ENCODE results near the gene TFRC. TPM values are rescaled to one million over a fixed set of nuclear protein-coding genes. Genes with fewer than 3 reads are reported as not detected.

The TFRC gene
- total and polyA plus RNA-seq, 7 donors = 36.2 to 208 (median 64.9) TPM

GRCh38 chr3:196097373-196098154 is 15.7 kb upstream of the TFRC start:
- ATAC-seq (no peak), DNase-seq (no peak)
- 71 to 76% (median 73%) methylated on average over 5 of the region's 5 CpGs for WGBS, 3 donors
- H3K4me3 ChIP-seq = no peak overlapping the region
- H3K9me3 ChIP-seq = no peaks in the 10 kb centered on the region
- H3K36me3 ChIP-seq (ENCODE audit: insufficient read depth in 1 of 2, low read depth in 1 of 2) = no peaks in the 10 kb centered on the region
- intact Hi-C loops (cut with DNase I) = loop anchor here in 1 of 2 donors (5.0 kb wide), 1 partner anchor 65 kb away; no protein-coding TSS in a partner anchor
- no peak for TF ChIP-seq CTCF (IDR thresholded peaks at IDR 0.05)
- peak overlapping the region; percentile 84 for H3K27ac ChIP-seq
- H3K4me1 ChIP-seq = peaks cover 19% of the 10 kb centered on the region
- H3K27me3 ChIP-seq (ENCODE audit: insufficient read depth in 3 of 3, low read length in 2 of 3) = no peaks in the 10 kb centered on the region

- Histone ChIP-seq H3K4me3 (peak overlapping the region; percentile 40), H3K9me3 (no peaks in the 10 kb centered on the region), H3K27ac (peak overlapping the region; percentile 84), H3K36me3 (ENCODE audit: insufficient read depth in 1 of 2, low read depth in 1 of 2) (no peaks in the 10 kb centered on the region), H3K4me1 (peaks cover 19% of the 10 kb centered on the region), H3K27me3 (ENCODE audit: insufficient read depth in 3 of 3, low read length in 2 of 3) (no peaks in the 10 kb centered on the region)
- no peak for TF ChIP-seq CTCF (IDR thresholded peaks at IDR 0.05)
- intact Hi-C loops (cut with DNase I) = loop anchor here in 1 of 2 donors (5.0 kb wide), 1 partner anchor 66 kb away; no protein-coding TSS in a partner anchor
- peak; percentile 51 to 82 for DNase-seq
- peak; percentile 92 to 98 (median 96) for ATAC-seq
- WGBS, 3 donors = 16 to 27% (median 20%) methylated on average over 11 of the region's 11 CpGs
Measured at GRCh38 chr3:196096382-196096953, 14.6 kb upstream of the TFRC start.

GRCh38 chr3:196093317-196094111 is 11.6 kb upstream of the TFRC start:
- intact Hi-C loops (cut with DNase I) = no loop called here
- Histone ChIP-seq H3K9me3 (no peaks in the 10 kb centered on the region), H3K36me3 (ENCODE audit: insufficient read depth in 1 of 2, low read depth in 1 of 2) (no peaks in the 10 kb centered on the region), H3K4me3 (no peak overlapping the region), H3K27me3 (ENCODE audit: insufficient read depth in 3 of 3, low read length in 2 of 3) (no peaks in the 10 kb centered on the region), H3K4me1 (peaks cover 19% of the 10 kb centered on the region), H3K27ac (no peak overlapping the region)
- 72 to 79% (median 76%) methylated on average over 7 of the region's 7 CpGs for WGBS, 3 donors
- TF ChIP-seq CTCF (IDR thresholded peaks at IDR 0.05) = no peak
- DNase-seq = no peak
- no peak for ATAC-seq

- TF ChIP-seq CTCF (IDR thresholded peaks at IDR 0.05) = no peak
- WGBS, 3 donors = 75 to 81% (median 78%) methylated on average over 5 of the region's 5 CpGs
- Histone ChIP-seq H3K27me3 (ENCODE audit: insufficient read depth in 3 of 3, low read length in 2 of 3) (no peaks in the 10 kb centered on the region), H3K4me3 (no peak overlapping the region), H3K36me3 (ENCODE audit: insufficient read depth in 1 of 2, low read depth in 1 of 2) (no peaks in the 10 kb centered on the region), H3K4me1 (peaks cover under 1% of the 10 kb centered on the region), H3K9me3 (no peaks in the 10 kb centered on the region), H3K27ac (no peak overlapping the region)
- DNase-seq (no peak), ATAC-seq (no peak)
- intact Hi-C loops (cut with DNase I) = no loop called here
Measured at GRCh38 chr3:196087906-196088305, 6.0 kb upstream of the TFRC start.

All from psoas muscle (tissue), 8 donors.